HG02623 (cell line): ENCODE data around the gene SSU72.
"Not testable (repeated sequence)": the region's sequence is repeated elsewhere in the genome, so short reads cannot be mapped to it uniquely, and the experiment has no call there.

Experiments
- ATAC-seq: cut with Tn5 transposase; IDR thresholded peaks from one replicate; pipeline ENCODE4 v1.9.1; 2021; ENCODE audit warnings: moderate library complexity; ENCODE audit not compliant: unreplicated experiment

Gene SSU72

GRCh38 chr1:1542766-1543705 is 31.6 kb downstream of the SSU72 start:
- no peak for ATAC-seq

GRCh38 chr1:1541956-1542765 is 32.5 kb downstream of the SSU72 start:
- ATAC-seq, result no peak

DNA sequence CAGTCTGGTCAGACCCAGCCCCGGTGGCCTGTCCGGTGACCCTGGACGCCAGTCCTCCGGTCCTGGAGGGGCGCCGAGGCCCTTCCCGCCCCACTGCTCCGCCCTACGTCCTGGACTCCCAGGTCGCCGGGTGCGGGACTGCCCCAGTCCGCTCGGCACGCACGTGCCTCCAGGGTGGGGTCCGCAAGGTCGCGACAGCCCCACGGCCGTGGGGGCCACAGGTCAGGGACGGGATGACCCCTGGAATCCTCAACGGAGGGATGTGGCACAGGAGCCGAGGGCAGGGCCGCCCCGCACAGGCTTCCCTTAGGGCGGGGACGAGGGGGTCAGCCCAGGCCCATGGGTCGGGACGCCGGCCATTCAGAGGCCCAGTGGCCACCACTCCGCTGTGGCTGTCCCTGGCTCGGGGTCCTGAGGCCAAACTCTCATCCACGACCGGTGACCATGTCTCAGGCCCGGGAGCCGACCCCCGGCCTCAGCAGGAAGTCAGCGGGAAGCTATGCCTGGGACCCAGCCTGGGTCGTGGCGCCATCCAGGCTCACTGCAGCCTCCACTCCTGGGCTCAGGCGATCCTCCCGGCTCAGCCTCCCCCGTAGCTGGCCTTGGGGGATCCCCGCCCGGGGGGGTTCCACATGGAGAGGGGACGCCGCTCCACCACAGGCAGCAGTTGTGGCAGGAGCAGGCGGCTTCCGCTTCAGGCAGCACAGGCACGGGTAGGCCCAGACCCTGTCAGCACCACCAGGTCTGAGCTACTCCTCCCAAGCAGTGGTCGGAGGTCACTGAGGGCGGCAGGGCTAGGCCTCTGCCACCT is 33.6 kb downstream of the SSU72 start:
- no peak for ATAC-seq

DNA sequence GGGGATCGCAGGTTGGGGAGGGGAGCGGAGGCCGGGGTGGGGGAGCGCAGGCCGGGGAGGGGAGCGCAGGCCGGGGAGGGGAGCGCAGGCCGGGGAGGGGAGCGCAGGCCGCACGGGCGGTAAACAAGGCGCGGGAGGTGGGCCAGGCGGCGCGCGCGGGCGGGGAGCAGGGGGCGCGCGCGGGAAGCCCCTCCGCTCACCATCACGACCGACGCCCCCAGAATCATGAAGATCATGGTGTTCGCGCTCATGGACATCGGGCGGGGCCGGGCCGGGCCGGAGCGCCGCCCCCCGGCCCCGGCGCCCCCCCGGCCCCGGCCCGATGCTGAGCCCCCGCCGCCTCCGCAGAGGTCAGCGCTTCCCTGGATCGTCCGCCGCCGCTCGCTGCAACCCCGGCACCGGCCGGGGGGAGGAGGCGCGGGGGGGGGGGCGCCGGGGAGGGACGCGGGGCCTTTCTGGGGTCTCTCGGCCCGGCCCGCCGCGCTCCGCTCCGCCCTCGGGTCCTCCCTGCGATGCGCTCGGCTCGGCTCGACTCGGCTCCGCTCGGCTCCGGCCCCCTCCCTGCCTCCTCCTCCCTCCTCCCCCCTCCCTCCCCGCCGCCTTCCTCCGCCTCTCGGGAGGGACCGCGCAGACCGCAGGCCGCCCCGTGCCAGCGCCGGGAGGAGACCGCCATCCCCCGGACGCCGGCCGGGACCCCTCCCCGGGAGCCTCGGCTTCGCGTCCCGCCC is 34.4 kb downstream of the SSU72 start, which contains the start of gene TMEM240:
TMEM240 (minus strand) TSS at position 535 of the 728 bp plus-strand sequence; CDS start at position 257, 278 bp downstream.
- ATAC-seq, result no peak

DNA sequence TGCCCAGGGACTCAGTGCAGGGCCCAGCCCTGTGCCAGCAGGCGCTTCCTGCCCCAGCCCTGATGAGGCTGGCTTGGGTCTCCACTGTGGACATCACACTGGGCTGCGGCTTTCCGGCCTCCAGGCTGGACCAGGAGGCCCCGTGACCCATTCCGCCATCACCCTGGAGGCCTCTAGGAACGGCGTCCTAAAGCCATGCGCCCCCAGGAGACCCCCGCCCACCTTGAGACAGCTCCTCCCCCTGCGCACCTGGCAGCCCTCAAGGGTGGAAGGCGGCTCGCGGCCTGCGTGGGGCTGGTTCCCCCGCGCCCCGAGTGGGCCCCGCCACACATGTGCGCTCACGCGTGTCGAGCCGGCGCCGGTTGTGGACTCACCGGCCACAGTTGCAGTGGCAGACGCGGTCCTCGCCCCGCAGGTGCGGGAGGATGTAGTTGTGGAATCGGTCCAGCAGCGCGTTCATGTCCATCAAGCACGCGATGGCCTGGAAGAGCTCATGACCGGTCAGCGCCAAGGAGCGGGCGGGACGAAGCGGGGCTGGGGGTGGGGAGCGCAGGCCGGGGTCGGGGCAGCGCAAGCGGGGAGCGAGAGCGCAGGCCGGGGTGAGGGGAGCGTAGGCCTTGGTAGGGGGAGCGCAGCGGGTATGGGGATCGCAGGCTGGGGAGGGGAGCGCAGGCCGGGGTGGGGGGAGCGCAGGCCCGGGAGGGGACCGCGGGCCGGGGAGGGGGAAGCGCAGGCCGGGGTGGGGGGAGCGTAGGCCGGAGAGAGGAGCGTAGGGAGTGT is 35.2 kb downstream of the SSU72 start:
- no peak for ATAC-seq

DNA sequence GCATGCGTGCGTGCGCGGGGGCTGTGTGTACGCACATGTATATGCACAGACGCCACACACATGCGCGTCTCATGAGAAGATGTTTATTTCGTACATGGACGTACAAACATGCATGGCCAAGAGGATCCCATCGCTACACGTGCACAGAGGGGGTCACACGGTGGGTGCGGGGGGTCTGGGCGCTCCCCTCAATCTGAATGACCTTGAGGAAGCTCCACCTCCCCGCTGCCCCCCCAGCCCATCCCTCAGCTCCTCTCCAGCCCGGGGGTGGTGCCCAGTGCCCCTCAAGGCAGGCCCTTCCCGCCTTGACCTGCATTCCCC is 35.7 kb downstream of the SSU72 start:
- ATAC-seq, result no peak

- ATAC-seq, result no peak
Measured at GRCh38 chr1:1538334-1538733, 36.3 kb downstream of the SSU72 start.

- no peak for ATAC-seq
Measured at GRCh38 chr1:1537626-1538250, 36.9 kb downstream of the SSU72 start.

- no peak for ATAC-seq
Measured at GRCh38 chr1:1536938-1537546, 37.6 kb downstream of the SSU72 start.

DNA sequence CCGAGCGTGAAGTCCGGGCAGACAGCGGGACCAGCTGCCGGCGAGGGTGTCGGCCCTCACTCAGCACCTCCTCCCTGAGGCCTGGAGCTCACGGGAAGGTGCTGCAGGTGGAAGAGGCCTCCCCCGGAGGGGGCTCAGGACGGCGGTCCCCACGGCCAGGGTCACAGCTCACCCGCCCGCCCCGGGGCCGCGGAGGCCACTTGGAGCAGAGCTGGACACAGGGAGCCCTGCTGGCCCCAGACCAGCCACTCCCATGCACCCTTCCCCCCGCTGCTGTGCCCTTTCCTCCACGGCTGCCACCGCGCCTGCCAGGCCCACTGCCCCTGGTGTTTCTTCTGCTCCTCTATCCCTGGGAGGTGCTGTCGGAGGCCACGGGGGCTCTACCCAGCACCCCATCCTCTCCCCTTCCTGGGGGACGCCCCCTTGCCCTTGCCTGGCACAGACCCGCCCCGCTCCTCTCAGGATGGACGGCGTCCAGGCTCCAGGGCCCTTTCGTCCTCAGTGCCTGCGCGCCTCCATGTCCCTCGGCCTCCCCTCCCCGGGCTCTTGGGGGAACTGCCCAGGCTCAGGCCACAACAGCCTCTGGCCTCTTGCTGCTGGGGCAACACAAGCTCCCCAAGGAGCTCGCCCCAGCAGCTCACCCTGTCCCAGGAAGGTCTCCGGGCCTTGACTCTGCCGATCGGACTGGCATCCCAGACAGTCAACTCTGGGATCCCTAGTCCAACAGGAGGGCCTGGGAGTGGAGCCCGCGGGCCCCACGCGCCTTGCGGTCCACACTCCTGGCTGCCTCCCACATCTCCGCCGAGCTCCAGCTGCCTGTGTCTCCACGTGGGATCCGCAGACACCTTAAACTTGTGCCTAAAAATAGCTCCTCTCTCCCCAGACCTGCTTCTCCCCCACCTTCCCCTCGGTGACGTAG is 38.4 kb downstream of the SSU72 start:
- no peak for ATAC-seq

- ATAC-seq, result no peak
Measured at GRCh38 chr1:1535201-1536018, 39.3 kb downstream of the SSU72 start.

DNA sequence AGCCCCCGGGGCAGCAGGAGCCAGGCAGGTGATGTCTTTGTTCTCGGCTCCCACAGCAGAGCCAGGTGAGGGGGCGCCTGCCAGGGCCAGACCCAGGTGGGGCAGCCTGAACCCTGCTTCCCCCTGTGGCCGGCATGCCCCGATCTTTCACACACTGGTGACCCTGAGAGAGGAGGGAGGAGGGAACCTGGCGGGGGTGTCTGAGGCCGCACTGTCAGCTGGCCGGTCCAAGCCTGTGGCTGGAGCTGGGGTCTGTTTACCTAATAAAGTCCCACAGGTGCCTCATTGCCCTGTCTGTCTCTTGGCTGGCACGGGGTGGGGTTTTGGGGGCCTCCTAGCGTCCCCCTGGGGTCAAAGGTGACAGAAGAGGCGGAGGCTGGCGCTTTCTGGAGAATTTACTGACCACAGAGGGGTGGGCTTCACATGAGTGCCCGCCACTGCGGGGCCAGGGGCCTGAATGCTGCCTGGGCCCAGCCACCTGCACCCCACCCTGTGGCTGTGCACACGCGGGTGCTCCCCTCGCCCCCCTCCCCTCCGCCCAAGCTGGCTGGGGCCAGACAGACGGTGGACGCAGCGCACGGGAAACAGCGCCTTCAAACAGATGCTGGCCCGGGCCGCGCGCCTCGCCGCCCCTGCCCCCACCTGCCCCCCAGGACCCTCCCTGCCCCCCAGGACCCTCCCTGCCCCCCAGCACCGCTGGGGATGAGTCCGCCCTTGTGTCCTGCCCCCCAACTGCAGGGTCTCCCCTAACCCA is 40.1 kb downstream of the SSU72 start:
- no peak for ATAC-seq

- not testable (repeated sequence) for ATAC-seq
Measured at GRCh38 chr1:1533894-1534291, 40.8 kb downstream of the SSU72 start.

GRCh38 chr1:1533176-1533893 is 41.3 kb downstream of the SSU72 start:
- ATAC-seq, result not testable (repeated sequence)

DNA sequence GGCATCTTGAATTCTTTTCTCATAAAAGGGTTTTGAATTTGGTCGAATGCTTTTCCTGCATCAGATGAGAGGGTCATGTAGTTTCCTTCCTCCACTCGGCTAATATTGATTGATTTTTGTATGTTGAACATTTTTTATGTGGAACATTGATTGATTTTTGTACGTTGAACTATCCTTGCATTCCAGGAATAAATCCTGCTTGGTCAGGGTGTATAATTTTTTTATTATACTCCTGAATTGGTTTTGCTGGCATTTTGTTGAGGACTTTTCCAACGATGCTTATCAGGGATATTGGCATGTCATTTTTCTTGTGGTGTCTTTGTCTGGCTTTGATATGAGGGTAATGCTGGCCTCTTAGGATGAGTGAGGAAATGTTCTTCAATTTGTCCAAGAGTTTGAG is 42.7 kb downstream of the SSU72 start:
- no peak for ATAC-seq

DNA sequence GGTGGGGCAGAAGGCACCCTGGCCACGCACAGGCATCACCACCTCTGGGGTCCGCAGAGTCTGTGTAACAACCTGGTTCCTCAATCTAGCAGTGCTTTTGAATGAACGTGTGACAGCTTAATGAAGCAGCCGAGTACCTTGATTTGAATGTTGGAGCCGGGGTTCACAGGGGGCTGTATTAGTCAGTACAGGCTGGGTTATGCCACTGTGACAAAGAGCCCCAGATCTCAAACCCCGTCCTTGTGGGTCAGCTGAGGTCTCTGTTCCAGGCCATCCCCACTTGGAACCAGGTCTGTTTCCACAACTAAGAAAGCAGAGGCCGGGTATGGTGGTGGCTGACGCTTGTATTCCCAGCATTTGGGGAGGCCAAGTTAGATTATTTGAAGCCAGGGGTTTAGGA is 44.7 kb downstream of the SSU72 start:
- ATAC-seq, result no peak
